Glutamatergic neuron (in vitro differentiated cells): Measurements from ENCODE around the gene LDLRAD2. TPM values are rescaled to one million over a fixed set of nuclear protein-coding genes. Genes with fewer than 3 reads are reported as not detected.

Experiments used
- DNase-seq: peaks from one replicate; pipeline ENCODE4 v3.0.0; 2022
- H3K27ac Mint-ChIP-seq: one replicate; pipeline ENCODE4 v1.8.0; 2020; ENCODE audit warnings: mild to moderate bottlenecking, mixed read lengths, inconsistent platforms; ENCODE audit not compliant: unreplicated experiment
- H3K27me3 Mint-ChIP-seq: one replicate; pipeline ENCODE4 v1.8.0; 2020; ENCODE audit warnings: mild to moderate bottlenecking, moderate library complexity, mixed read lengths, inconsistent platforms; ENCODE audit not compliant: unreplicated experiment
- H3K36me3 Mint-ChIP-seq: one replicate; pipeline ENCODE4 v1.8.0; 2020; ENCODE audit warnings: mild to moderate bottlenecking, mixed read lengths, inconsistent platforms; ENCODE audit not compliant: unreplicated experiment
- H3K4me1 Mint-ChIP-seq: one replicate; pipeline ENCODE4 v1.8.0; 2020; ENCODE audit warnings: mild to moderate bottlenecking, low read depth, mixed read lengths, inconsistent platforms; ENCODE audit not compliant: unreplicated experiment
- H3K4me3 Mint-ChIP-seq: one replicate; pipeline ENCODE4 v1.8.0; 2020; ENCODE audit warnings: mild to moderate bottlenecking, mixed read lengths, inconsistent platforms; ENCODE audit not compliant: unreplicated experiment
- H3K9me3 Mint-ChIP-seq: one replicate; pipeline ENCODE4 v1.8.0; 2020; ENCODE audit warnings: mild to moderate bottlenecking, moderate library complexity, mixed read lengths, inconsistent platforms; ENCODE audit not compliant: unreplicated experiment
- CTCF ChIP-seq: fragments of 200-600 bp; sonication (generic); IDR thresholded peaks from one replicate; pipeline ENCODE4 v1.5.0; 2021; ENCODE audit not compliant: partially characterized antibody, unreplicated experiment
- total RNA-seq: library from RNA; stranded (reverse); fragmentation: NEBNext Ultra II Directional; extraction: Animal tissue kit (Norgen Biotek cat#: 25700); gene quantifications from one replicate; pipeline ENCODE4 v1.2.1, GENCODE V29; 2021; ENCODE audit not compliant: unreplicated experiment

The LDLRAD2 gene
- total RNA-seq, 1 donor from 2014 or later = not detected

GRCh38 chr1:21793104-21793503, 19.0 kb upstream of the LDLRAD2 start:
- TF ChIP-seq CTCF = no peak
- no peak overlapping the region for H3K4me3 Mint-ChIP-seq
- no peak overlapping the region for H3K27ac Mint-ChIP-seq
- no peaks in the 10 kb centered on the region for H3K27me3 Mint-ChIP-seq
- peaks cover 8% of the 10 kb centered on the region for H3K36me3 Mint-ChIP-seq
- peaks cover 2% of the 10 kb centered on the region for H3K9me3 Mint-ChIP-seq
- no peaks in the 10 kb centered on the region for H3K4me1 Mint-ChIP-seq
- DNase-seq = no peak

- Mint-ChIP-seq H3K36me3 (peaks cover 8% of the 10 kb centered on the region), H3K27me3 (no peaks in the 10 kb centered on the region), H3K4me1 (no peaks in the 10 kb centered on the region), H3K27ac (no peak overlapping the region), H3K9me3 (peaks cover 2% of the 10 kb centered on the region), H3K4me3 (no peak overlapping the region)
- DNase-seq = no peak
- TF ChIP-seq CTCF = no peak
These were observed 17.4 kb upstream of the LDLRAD2 start for GRCh38 chr1:21794656-21795055.

- peaks cover 2% of the 10 kb centered on the region for H3K9me3 Mint-ChIP-seq
- TF ChIP-seq CTCF = no peak
These were observed 17.0 kb upstream of the LDLRAD2 start for GRCh38 chr1:21795075-21795474.

GRCh38 chr1:21799730-21800129, 12.3 kb upstream of the LDLRAD2 start:
- H3K4me1 Mint-ChIP-seq = no peaks in the 10 kb centered on the region
- no peak for DNase-seq
- TF ChIP-seq CTCF = no peak
- no peak overlapping the region for H3K4me3 Mint-ChIP-seq
- H3K9me3 Mint-ChIP-seq = no peaks in the 10 kb centered on the region
- H3K27me3 Mint-ChIP-seq = no peaks in the 10 kb centered on the region
- peaks cover 8% of the 10 kb centered on the region for H3K36me3 Mint-ChIP-seq
- no peak overlapping the region for H3K27ac Mint-ChIP-seq

More at GRCh38 chr1:21795075-21795474, 17.0 kb upstream of the LDLRAD2 start:
- Mint-ChIP-seq H3K4me3 (no peak overlapping the region), H3K27me3 (no peaks in the 10 kb centered on the region), H3K36me3 (peaks cover 8% of the 10 kb centered on the region), H3K27ac (no peak overlapping the region), H3K4me1 (no peaks in the 10 kb centered on the region)
- no peak for DNase-seq

GRCh38 chr1:21801100-21801499, 11.0 kb upstream of the LDLRAD2 start:
- TF ChIP-seq CTCF = no peak
- H3K27me3 Mint-ChIP-seq = no peaks in the 10 kb centered on the region
- H3K36me3 Mint-ChIP-seq = peaks cover 3% of the 10 kb centered on the region
- H3K9me3 Mint-ChIP-seq = no peaks in the 10 kb centered on the region
- no peaks in the 10 kb centered on the region for H3K4me1 Mint-ChIP-seq
- DNase-seq = no peak
- H3K27ac Mint-ChIP-seq = no peak overlapping the region
- H3K4me3 Mint-ChIP-seq = no peak overlapping the region
